Stomach (tissue), 9 donors: Measurements from ENCODE around the gene PSMD8. TPM values are rescaled to one million over a fixed set of nuclear protein-coding genes. Genes with fewer than 3 reads are reported as not detected.

Experiments
- DNase-seq, 2 donors: peaks; one replicate each; pipeline versions ENCODE4 v3.0.0 to v3.0.0-alpha.2; 2013 to 2019
- H3K27ac ChIP-seq, 5 donors: fragments of 200-600 bp in 4 of 5; sonication (generic) in 4 of 5; one replicate each; pipeline ENCODE4 v1.5.1; 2013 to 2019; ENCODE audit warnings: mild to moderate bottlenecking in 1 of 5, moderate library complexity in 1 of 5
- H3K27me3 ChIP-seq, 3 donors: fragments of 200-600 bp; sonication (generic); one replicate each; pipeline ENCODE4 v1.5.1; 2017 to 2019; ENCODE audit warnings: mixed run types in 1 of 3
- H3K36me3 ChIP-seq, 4 donors: fragments of 200-600 bp; sonication (generic); 1 replicate in 3 of 4; 2 replicates in 1 of 4; pipeline ENCODE4 v1.5.1; 2016 to 2019
- H3K4me1 ChIP-seq, 4 donors: fragments of 200-600 bp; sonication (generic); one replicate each; pipeline ENCODE4 v1.5.1; 2016 to 2019
- H3K4me3 ChIP-seq, 4 donors: fragments of 200-600 bp; sonication (generic) in 3 of 4; one replicate each; pipeline ENCODE4 v1.5.1; 2016 to 2019; ENCODE audit warnings: mild to moderate bottlenecking in 1 of 4
- H3K9me3 ChIP-seq, 4 donors: fragments of 200-600 bp; sonication (generic); one replicate each; pipeline ENCODE4 v1.5.1; 2016 to 2019
- EP300 ChIP-seq: sonication (generic); formaldehyde crosslinking; IDR thresholded peaks from one replicate; pipeline ENCODE4 v1.6.1; 2017; ENCODE audit warnings: antibody characterized with exemption
- POLR2A ChIP-seq, 4 donors: fragments of 450-650 bp; IDR thresholded peaks; one replicate each; pipeline ENCODE4 v1.6.1; 2016; ENCODE audit warnings: antibody characterized with exemption in 4 of 4, control low read depth in 2 of 4, mild to moderate bottlenecking in 1 of 4, moderate library complexity in 1 of 4
- POLR2AphosphoS5 ChIP-seq, 3 donors: sonication (generic); formaldehyde crosslinking; IDR thresholded peaks; one replicate each; pipeline ENCODE4 v1.6.1; 2016; ENCODE audit warnings: antibody characterized with exemption in 3 of 3
- WGBS, 5 donors: extraction: QIAGEN DNeasy Blood & Tissue Kit in 3 of 5; methylation state at CpG; one replicate each; pipeline versions ENCODE4 v1.1.5 to v1.1.7; 2013 to 2018; 5-methylcytosine and 5-hydroxymethylcytosine counted together
- intact Hi-C: fragments of 100-400 bp; cut with DNase I; formaldehyde crosslinking; loops from one replicate; pipeline ENCODE4 v1.15.1; 2023; ENCODE audit warnings: low total_unique reads
- polyA plus RNA-seq, 3 donors: library from polyadenylated mRNA; stranded (reverse); fragments of 200-250 nt; gene quantifications; one replicate each; pipeline ENCODE4 v1.2.3, GENCODE V29; 2013
- total RNA-seq, 5 donors: library from RNA; depleted of rRNA; stranded (reverse); fragments of >200 nt; gene quantifications; one replicate each; pipeline versions ENCODE4 v1.1.0 to v1.2.3, GENCODE V29; 2014 to 2016
- TF ChIP-seq, protein P1 (sequence below), 7 experiments: fragments of 450-650 bp in 4 of 7; fragments of 200-600 bp in 3 of 7; sonication (generic) in 3 of 7; IDR thresholded peaks; one replicate each; pipeline ENCODE4 v1.5.1; 2016 to 2019; ENCODE audit warnings: antibody characterized with exemption in 7 of 7, control low read depth in 2 of 7, mild to moderate bottlenecking in 1 of 7
- donor health status: healthy with polysubstance abuse.
- donor health status: Bipolar disorder and iron deficiency.
- donor health status: healthy.

PSMD8 gene
- total and polyA plus RNA-seq, 8 donors = 10.7 to 282 (median 108) TPM

DNA sequence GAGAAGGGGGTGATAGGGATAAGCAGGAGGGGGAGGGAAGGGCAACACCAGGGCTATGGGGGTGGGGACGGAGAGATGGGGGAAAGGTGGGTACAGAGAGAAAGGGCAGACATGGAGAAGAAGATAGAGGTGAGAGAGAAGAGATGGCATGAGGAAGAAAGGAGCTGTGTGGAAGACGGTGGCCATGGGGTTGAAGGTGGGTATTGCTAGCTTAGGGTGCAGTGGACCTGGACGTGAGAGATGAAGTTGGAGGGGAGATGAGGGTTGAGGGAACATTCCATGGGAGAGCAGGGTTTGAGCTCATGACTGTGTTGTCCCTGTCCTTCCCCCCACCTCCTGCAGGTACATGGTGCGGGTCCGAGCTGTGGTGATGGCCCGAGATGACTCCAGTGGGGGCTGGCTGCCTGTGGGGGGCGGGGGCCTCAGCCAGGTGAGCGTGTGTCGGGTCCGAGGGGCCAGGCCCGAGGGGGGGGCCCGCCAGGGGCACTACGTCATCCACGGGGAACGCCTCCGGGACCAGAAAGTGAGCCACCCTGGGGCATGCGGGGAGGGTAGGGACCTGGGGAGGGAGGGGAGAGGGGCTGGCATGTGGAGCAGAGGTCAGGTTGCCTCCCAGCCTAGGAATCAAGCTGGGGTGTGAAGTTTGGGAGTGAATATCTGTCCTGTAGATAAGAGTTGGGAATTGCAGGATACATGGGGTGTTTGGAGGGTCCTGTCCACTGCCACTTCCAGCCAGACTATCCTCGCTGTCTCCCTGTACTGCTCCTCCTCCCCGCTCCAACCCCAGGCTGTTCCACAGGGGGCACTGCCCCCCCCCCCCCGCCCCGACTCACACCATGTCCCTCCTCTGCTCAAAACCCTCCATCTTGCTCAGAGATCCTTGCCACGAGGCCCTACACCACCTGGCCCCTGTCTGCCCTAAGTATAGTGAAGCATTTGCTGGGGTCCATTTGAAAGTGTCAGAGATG, 15.9 kb downstream of the PSMD8 start:
- no peak for TF ChIP-seq EP300
- no peak for TF ChIP-seq POLR2A (IDR thresholded peaks at IDR 0.05)
- TF ChIP-seq, protein P1, sequence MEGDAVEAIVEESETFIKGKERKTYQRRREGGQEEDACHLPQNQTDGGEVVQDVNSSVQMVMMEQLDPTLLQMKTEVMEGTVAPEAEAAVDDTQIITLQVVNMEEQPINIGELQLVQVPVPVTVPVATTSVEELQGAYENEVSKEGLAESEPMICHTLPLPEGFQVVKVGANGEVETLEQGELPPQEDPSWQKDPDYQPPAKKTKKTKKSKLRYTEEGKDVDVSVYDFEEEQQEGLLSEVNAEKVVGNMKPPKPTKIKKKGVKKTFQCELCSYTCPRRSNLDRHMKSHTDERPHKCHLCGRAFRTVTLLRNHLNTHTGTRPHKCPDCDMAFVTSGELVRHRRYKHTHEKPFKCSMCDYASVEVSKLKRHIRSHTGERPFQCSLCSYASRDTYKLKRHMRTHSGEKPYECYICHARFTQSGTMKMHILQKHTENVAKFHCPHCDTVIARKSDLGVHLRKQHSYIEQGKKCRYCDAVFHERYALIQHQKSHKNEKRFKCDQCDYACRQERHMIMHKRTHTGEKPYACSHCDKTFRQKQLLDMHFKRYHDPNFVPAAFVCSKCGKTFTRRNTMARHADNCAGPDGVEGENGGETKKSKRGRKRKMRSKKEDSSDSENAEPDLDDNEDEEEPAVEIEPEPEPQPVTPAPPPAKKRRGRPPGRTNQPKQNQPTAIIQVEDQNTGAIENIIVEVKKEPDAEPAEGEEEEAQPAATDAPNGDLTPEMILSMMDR (IDR thresholded peaks at IDR 0.05) = no peak
- TF ChIP-seq POLR2AphosphoS5 (IDR thresholded peaks at IDR 0.05) = no peak
- Histone ChIP-seq H3K9me3 (no peaks in the 10 kb centered on the region), H3K4me3 (no peak overlapping the region), H3K27me3 (peaks cover 7 to 85% (median 33%) of the 10 kb centered on the region in 3 donors), H3K4me1 (peaks cover 39 to 61% (median 47%) of the 10 kb centered on the region in 4 donors), H3K27ac (peak overlapping the region in 2 of 5 donors; percentile 70 to 80), H3K36me3 (peaks cover 0 to 9% (median 4%) of the 10 kb centered on the region in 4 donors)
- DNase-seq = no peak
- 37 to 57% (median 41%) methylated on average over 15 to 22 of the region's 22 CpGs for WGBS, 5 donors
- intact Hi-C loops = loop anchor here (10.0 kb wide), 1 partner anchor 225 kb away; the partner anchor contains the start of genes EIF3K and MAP4K1

DNA sequence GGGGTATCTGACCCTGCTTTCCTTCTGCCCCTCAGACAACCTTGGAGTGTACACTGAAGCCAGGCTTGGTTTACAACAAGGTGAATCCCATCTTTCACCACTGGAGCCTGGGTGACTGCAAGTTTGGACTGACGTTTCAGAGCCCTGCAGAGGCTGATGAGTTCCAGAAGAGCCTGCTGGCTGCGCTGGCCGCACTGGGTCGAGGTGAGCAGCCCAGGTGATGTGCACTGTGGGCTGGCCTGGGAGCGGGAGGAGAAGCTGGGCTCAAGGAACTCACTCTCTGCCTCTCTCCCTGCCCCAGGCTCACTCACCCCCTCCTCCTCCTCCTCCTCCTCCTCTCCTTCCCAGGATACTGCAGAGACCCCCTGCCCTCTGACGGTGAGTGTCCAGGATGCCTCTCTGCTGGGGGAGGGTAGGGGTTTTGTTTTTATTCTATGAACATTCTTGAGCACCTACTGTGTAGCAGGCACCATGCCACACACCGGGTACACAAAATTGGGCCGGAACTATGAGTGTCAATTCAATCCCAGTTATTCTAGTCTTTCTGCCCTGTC, 17.6 kb downstream of the PSMD8 start:
- intact Hi-C loops = no loop called here
- Histone ChIP-seq H3K27me3 (peaks cover 14 to 85% (median 32%) of the 10 kb centered on the region in 3 donors), H3K36me3 (no peaks in the 10 kb centered on the region), H3K9me3 (no peaks in the 10 kb centered on the region), H3K27ac (no peak overlapping the region), H3K4me1 (peaks cover 25 to 52% (median 35%) of the 10 kb centered on the region in 4 donors), H3K4me3 (no peak overlapping the region)
- WGBS, 5 donors = 59 to 67% (median 64%) methylated on average over 8 of the region's 8 CpGs
- DNase-seq = no peak
- TF ChIP-seq EP300 (no peak), POLR2AphosphoS5 (IDR thresholded peaks at IDR 0.05) (no peak), POLR2A (IDR thresholded peaks at IDR 0.05) (no peak)

- Histone ChIP-seq H3K4me3 (no peak overlapping the region), H3K4me1 (peaks cover 17 to 43% (median 27%) of the 10 kb centered on the region in 4 donors), H3K36me3 (no peaks in the 10 kb centered on the region), H3K9me3 (no peaks in the 10 kb centered on the region), H3K27me3 (peaks cover 14 to 85% (median 40%) of the 10 kb centered on the region in 3 donors), H3K27ac (no peak overlapping the region)
- intact Hi-C loops = no loop called here
- DNase-seq = peak; percentile 34 to 53
- WGBS, 5 donors = 52 to 71% (median 58%) methylated on average over 6 of the region's 6 CpGs
- no peak for TF ChIP-seq POLR2AphosphoS5 (IDR thresholded peaks at IDR 0.05)
- TF ChIP-seq, protein P1 (IDR thresholded peaks at IDR 0.05) = no peak
- no peak for TF ChIP-seq EP300
- TF ChIP-seq POLR2A (IDR thresholded peaks at IDR 0.05) = no peak
These were observed 18.4 kb downstream of the PSMD8 start for GRCh38 chr19:38392707-38393308.

DNA sequence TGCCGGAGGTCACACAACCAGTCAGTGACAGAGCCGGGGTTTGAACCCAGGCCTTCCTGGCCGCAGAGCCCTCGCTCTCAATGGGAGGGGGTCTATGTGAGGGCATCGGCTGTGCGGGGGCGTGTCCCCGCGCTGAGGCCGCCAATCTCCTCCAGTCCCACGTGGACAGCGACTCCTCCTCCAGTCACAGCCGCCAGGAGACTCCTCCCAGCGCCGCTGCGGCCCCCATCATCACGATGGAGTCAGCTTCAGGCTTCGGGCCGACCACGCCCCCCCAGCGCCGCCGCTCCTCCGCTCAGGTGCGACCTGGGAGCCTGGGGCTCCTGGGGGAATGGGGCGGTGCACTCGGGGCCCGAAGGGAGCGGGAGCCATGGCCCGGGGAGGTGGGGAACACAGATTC, 20.1 kb downstream of the PSMD8 start:
- Histone ChIP-seq H3K27ac (no peak overlapping the region), H3K36me3 (no peaks in the 10 kb centered on the region), H3K4me3 (peak overlapping the region in 1 of 4 donors; percentile 24), H3K4me1 (peaks cover under 1 to 27% (median 10%) of the 10 kb centered on the region in 4 donors), H3K27me3 (peaks cover 14 to 85% (median 45%) of the 10 kb centered on the region in 3 donors), H3K9me3 (no peaks in the 10 kb centered on the region)
- TF ChIP-seq POLR2AphosphoS5 (IDR thresholded peaks at IDR 0.05) = no peak
- TF ChIP-seq, protein P1 (IDR thresholded peaks at IDR 0.05) = no peak
- TF ChIP-seq EP300 = no peak
- no peak for TF ChIP-seq POLR2A (IDR thresholded peaks at IDR 0.05)
- 4 to 7% (median 4%) methylated on average over 15 to 30 of the region's 30 CpGs for WGBS, 5 donors
- intact Hi-C loops = no loop called here
- peak in 1 of 2 donors; percentile 85 for DNase-seq
